Cardiac muscle cell (in vitro differentiated cells and primary cell): ENCODE measurements around the gene NFKBIB. TPM values are rescaled to one million over a fixed set of nuclear protein-coding genes. Genes with fewer than 3 reads are reported as not detected.
"Not testable (repeated sequence)": the region's sequence is repeated elsewhere in the genome, so short reads cannot be mapped to it uniquely, and the experiment has no call there.

Source experiments
- DNase-seq, 2 donors: peaks; one replicate each; pipeline versions ENCODE4 v3.0.0 to v3.0.0-alpha.2; 2010 to 2017; ENCODE audit warnings: low read depth in 1 of 2, low spot score in 1 of 2
- H3K27ac ChIP-seq: fragments of 200-600 bp; sonication (generic); 2 replicates; pipeline ENCODE4 v1.5.1; 2016
- H3K27me3 ChIP-seq: fragments of 200-600 bp; sonication (generic); 2 replicates; pipeline ENCODE4 v1.6.0; 2016; ENCODE audit warnings: control low read depth
- H3K36me3 ChIP-seq: fragments of 200-600 bp; sonication (generic); 2 replicates; pipeline ENCODE4 v1.5.1; 2016; ENCODE audit warnings: control low read depth
- H3K4me1 ChIP-seq: fragments of 200-600 bp; sonication (generic); 2 replicates; pipeline ENCODE4 v1.8.1; 2017; ENCODE audit warnings: low read depth, mild to moderate bottlenecking, mixed run types
- H3K4me3 ChIP-seq: fragments of 200-600 bp; sonication (generic); 2 replicates; pipeline ENCODE4 v1.5.1; 2016; ENCODE audit warnings: mild to moderate bottlenecking
- H3K9me3 ChIP-seq: fragments of 200-600 bp; sonication (generic); 2 replicates; pipeline ENCODE4 v1.5.1; 2017; ENCODE audit warnings: low read depth, mild to moderate bottlenecking, control low read depth
- polyA plus RNA-seq: library from polyadenylated mRNA; unstranded; fragments of >200 nt; fragmentation: Nextera tagmentation; extraction: Ambion mirVana; gene quantifications from 2 replicates; pipeline ENCODE4 v1.2.1, GENCODE V29; 2016
- total RNA-seq: library from RNA; depleted of rRNA; stranded (reverse); fragments of >200 nt; gene quantifications from 2 replicates; pipeline ENCODE4 v1.2.3, GENCODE V29; 2016
- TF ChIP-seq, protein P1 (sequence below): IDR thresholded peaks from 2 replicates; pipeline ENCODE4 v1.5.1; 2012; ENCODE audit warnings: low read depth, mild to moderate bottlenecking, low read length

The NFKBIB gene
- total and polyA plus RNA-seq, 2 experiments from 2014 or later, result 14.7 to 19.6 TPM

DNA sequence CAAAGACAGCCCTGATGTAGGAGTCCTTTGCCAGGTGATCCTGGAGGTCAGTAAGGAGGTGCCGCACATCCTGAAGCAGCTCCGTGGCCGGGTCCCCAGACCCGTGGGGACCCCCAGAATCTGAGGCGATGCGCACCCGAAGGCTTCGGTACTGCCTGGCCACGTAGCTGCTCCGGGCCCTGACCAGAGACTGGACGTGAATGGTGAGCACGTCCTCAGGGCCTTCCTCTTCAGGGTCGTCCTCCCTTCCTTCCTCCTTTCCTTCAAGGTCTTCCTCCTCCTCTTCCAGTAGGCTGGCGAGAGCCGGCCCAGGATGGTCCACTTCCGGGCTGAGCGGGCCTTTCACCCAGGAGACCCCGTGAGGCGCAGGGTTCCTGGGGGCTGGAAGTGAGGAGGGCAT lies 29.2 kb upstream of the NFKBIB start:
- TF ChIP-seq, protein P1, sequence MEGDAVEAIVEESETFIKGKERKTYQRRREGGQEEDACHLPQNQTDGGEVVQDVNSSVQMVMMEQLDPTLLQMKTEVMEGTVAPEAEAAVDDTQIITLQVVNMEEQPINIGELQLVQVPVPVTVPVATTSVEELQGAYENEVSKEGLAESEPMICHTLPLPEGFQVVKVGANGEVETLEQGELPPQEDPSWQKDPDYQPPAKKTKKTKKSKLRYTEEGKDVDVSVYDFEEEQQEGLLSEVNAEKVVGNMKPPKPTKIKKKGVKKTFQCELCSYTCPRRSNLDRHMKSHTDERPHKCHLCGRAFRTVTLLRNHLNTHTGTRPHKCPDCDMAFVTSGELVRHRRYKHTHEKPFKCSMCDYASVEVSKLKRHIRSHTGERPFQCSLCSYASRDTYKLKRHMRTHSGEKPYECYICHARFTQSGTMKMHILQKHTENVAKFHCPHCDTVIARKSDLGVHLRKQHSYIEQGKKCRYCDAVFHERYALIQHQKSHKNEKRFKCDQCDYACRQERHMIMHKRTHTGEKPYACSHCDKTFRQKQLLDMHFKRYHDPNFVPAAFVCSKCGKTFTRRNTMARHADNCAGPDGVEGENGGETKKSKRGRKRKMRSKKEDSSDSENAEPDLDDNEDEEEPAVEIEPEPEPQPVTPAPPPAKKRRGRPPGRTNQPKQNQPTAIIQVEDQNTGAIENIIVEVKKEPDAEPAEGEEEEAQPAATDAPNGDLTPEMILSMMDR, result no peak
- Histone ChIP-seq H3K27ac (no peak overlapping the region), H3K4me3 (no peak overlapping the region), H3K4me1 (no peaks in the 10 kb centered on the region), H3K27me3 (no peaks in the 10 kb centered on the region), H3K9me3 (no peaks in the 10 kb centered on the region), H3K36me3 (no peaks in the 10 kb centered on the region)
- no peak for DNase-seq

DNA sequence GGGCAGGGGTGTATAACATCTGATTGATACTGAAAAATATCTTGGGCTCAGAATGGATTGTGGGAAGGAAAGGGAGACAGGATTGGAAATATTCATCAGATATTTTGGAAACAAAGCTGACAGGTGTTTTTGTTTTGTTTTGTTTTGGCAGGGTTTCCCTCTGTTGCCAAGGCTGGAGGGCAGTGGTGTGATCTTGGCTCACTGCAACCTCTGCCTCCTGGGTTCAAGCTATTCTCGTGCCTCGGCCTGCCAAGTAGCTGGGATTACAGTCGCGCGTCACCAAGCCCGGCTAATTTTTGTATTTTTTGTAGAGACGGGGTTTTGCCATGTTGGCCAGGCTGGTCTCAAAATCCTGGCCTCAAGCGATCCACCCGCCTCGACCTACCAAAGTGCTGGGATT lies 26.4 kb upstream of the NFKBIB start:
- not testable (repeated sequence) for H3K27ac ChIP-seq, H3K4me1 ChIP-seq, H3K9me3 ChIP-seq, DNase-seq, H3K4me3 ChIP-seq, H3K27me3 ChIP-seq, H3K36me3 ChIP-seq

DNA sequence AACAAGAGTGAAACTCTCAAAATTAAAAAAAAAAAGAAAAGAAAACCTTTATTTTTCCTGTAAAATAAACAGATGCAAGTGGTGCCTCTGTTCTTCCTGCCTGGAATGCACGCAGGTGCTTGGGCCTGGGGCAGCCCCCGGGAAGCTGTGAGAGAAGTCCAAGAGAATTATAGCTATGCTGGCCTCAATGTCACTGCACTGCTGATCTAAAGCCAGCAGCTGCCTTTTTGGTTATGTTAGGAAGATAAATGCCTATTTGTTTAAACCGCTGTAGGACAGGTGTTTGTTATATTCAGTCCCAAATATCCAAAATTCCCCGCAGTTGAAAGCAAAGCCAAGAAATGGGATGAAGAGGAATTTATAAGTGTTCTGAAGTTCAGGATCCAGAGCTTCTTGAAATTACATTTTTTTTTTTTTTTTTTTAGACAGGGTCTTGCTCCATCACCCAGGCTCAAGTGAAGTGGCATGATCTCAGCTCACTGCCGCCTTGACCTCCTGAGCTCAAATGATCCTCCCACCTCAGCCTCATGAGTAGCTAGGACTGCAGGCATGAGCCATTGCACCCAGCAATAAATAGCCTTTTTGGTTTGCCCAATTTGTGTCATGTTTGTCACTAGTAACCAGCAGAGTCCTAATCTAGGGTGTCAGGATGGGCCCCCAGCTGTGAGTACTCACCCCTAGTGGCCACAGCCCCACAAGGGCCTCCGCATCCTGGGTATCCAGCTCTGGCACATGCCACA lies 23.9 kb upstream of the NFKBIB start:
- Histone ChIP-seq H3K27me3 (no peaks in the 10 kb centered on the region), H3K4me3 (no peak overlapping the region), H3K4me1 (no peaks in the 10 kb centered on the region), H3K27ac (no peak overlapping the region), H3K36me3 (no peaks in the 10 kb centered on the region), H3K9me3 (no peaks in the 10 kb centered on the region)
- TF ChIP-seq, protein P1, result no peak
- DNase-seq, result no peak

DNA sequence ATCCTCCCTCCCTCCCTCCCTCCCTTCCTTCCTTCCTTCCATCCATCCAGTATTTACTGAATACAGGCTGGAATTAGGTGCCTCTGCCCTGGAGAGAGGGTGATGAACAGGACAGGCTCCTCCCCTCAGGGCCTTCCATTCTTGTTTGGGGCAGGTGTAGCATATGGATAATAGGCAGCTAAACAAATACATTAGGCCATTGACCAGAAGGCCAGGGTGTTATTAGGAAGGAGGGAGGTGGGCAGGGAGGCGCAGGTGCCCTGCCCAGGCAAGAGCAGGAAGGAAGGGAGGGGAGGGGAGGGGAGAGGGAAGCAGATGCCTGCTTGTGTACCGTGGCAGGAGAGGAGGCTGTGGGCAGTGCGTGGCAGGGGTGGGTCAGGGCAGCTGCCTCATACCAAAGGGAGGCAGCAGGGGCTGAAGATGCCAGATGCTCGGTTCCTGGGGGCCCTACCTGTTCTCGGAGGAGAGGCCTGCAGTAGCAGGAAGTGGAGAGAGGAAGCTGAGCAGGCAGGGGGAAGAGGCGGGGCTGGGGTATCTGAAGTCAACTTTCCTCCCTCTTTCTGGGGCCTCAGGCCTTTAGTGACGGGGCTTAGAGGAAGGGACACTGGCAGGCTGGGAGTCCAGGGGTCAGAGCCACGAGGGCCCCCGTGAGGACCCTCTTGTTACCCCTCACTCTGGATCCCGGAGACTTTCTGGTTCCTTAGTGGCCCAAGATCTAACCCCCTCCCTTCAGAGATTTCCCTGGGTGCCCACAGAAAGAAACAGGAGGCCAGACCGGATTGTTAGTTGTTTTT lies 21.8 kb upstream of the NFKBIB start, which contains the start of gene RINL:
Gene RINL (minus strand): TSS at position 495 of the 794 bp plus-strand sequence. CDS start 1,533 bp downstream, outside the sequence.
- TF ChIP-seq, protein P1, result no peak
- H3K9me3 ChIP-seq, result no peaks in the 10 kb centered on the region
- H3K4me3 ChIP-seq, result no peak within 1 kb of the TSS
- DNase-seq, result no peak
- no peaks in the 10 kb centered on the region for H3K27me3 ChIP-seq
- H3K27ac ChIP-seq, result no peak within 1 kb of the TSS
- H3K4me1 ChIP-seq, result peaks cover 2% of the 10 kb centered on the region
- no peaks in the 10 kb centered on the region for H3K36me3 ChIP-seq

DNA sequence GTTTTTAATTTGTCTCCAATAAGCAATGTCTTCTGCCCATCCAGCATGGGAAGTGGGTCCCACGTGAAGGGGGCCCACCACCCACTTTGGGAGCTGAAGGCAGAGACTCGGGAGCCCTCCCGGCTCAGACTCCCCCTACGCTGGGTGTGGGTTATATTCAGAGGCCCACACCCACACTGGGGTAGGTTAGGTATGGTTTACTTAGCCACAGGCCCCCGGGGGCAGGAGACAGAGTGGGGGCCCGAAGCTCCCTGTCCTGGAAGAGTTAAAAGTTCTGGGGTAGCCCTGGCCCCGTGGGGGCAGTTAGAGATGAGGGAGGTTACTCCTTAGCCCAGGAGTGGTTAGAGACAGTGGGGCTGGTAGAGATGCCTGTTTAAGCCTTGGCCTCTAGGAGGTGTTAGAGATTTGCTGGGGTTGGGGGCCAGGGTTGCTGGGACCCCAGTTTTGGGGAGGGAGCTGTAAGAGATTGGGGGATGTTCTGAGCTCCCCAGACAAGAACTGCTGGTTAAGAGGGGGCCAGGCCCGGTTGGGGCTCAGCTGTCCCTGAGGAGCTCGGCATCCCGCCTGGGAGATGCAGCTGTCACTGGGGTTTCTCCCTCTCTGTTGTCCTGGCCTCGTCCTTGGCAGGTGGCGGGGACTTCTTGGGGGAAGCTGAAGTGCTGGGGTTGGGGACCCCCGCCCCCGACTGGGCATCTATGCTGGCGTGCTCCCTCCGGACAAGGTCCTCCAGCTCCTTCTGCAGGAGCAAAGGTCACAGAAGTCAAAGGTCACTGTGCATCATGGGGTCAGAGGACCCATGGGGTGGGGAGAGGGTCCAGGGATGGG lies 21.0 kb upstream of the NFKBIB start:
- no peaks in the 10 kb centered on the region for H3K36me3 ChIP-seq
- no peaks in the 10 kb centered on the region for H3K27me3 ChIP-seq
- no peak overlapping the region for H3K4me3 ChIP-seq
- DNase-seq, result no peak
- TF ChIP-seq, protein P1, result no peak
- peaks cover 2% of the 10 kb centered on the region for H3K4me1 ChIP-seq
- H3K27ac ChIP-seq, result no peak overlapping the region
- H3K9me3 ChIP-seq, result no peaks in the 10 kb centered on the region
